H54 (cell line): ENCODE measurements around the gene ITPKC.

Experiments used
- DNase-seq: peaks from one replicate; pipeline ENCODE4 v3.0.0; 2011; ENCODE audit warnings: low spot score, mixed read lengths; ENCODE audit not compliant: insufficient read length
- FAIRE-seq: peaks from 3 replicates; lab custom pipeline; 2011; peaks lifted over from hg19 to GRCh38; lab: Jason Lieb, UNC
- POLR2A ChIP-seq: IDR thresholded peaks from 2 replicates; pipeline ENCODE4 v1.6.1; 2011; ENCODE audit warnings: low read depth, mild to moderate bottlenecking, low read length

The ITPKC gene

DNA sequence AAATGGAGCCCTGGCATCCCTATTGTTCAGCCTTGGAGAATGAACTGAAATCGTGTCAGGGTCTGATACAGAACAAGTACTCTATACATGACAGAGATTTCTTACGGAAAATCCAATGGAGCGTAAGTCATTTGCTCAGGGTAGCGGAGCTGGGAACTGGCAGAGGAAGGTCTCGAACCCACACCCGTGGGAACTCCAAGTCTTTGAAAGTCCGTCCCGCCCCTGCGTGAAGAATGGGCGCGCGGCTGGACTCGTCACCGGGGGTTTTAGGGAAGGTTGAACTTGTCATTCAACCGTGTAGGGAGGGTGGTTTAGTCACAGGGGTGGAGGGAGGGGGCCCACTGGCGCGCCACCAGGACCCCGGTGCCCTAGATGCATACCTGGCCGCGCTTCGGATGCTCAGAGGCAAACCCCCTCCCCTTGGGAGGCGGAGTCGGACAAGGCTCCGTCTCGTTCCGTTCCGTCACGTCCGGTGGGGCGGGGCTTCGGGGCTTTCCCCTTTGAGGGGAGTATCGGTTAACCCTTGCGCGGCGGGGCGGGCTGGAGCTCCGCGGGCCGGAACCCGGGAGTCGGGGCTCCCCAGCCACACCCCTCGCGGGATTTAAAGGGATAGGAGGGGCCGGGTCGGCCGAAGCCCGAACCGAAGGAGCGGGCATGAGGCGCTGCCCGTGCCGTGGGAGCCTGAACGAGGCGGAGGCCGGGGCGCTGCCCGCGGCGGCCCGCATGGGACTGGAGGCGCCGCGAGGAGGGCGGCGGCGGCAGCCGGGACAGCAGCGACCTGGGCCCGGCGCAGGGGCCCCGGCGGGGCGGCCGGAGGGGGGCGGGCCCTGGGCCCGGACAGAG is at the start of gene ITPKC, which contains the start of gene COQ8B:
ITPKC (plus strand) TSS at position 631 of the 843 bp plus-strand sequence; CDS start at position 655, 24 bp downstream.
COQ8B (minus strand) TSS at position 405 of the 843 bp plus-strand sequence. CDS start 2,254 bp downstream, outside the sequence.
- peak; percentile 93 for DNase-seq
- TF ChIP-seq POLR2A: peak; percentile 61
- no peak for FAIRE-seq

- DNase-seq (no peak), FAIRE-seq (no peak)
- no peak for TF ChIP-seq POLR2A
Measured at GRCh38 chr19:40667602-40668001, 49.3 kb upstream of the ITPKC start.

GRCh38 chr19:40668991-40669614 is 47.8 kb upstream of the ITPKC start:
- no peak for TF ChIP-seq POLR2A
- DNase-seq (no peak), FAIRE-seq (no peak)

GRCh38 chr19:40671404-40671803 is 45.5 kb upstream of the ITPKC start:
- DNase-seq (no peak), FAIRE-seq (no peak)
- no peak for TF ChIP-seq POLR2A

DNA sequence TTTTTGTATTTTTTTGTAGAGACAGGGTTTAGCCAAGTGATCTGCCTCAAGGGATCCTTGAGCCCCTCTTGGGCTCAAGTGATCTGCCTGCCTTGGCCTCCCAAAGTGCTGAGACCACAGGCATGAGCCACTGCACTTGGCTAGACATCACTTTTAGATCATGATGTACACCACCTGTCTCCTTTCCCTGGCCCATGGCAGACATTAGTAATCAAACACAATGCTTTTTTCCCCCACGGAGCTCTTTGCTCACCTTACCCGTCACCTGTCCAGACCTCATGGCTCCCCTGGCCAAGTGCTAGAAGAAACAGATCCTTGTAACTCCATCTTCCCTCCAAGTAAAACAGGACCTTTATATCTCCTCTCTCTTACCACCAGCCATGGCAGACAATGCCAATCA is 44.9 kb upstream of the ITPKC start:
- FAIRE-seq (no peak), DNase-seq (no peak)
- no peak for TF ChIP-seq POLR2A

GRCh38 chr19:40672573-40673299 is 44.2 kb upstream of the ITPKC start:
- DNase-seq: no peak
- FAIRE-seq: no peak
- TF ChIP-seq POLR2A: no peak

GRCh38 chr19:40673397-40673796 is 43.5 kb upstream of the ITPKC start:
- FAIRE-seq (no peak), DNase-seq (no peak)
- TF ChIP-seq POLR2A: no peak

- DNase-seq (no peak), FAIRE-seq (no peak)
- TF ChIP-seq POLR2A: no peak
Measured at GRCh38 chr19:40674291-40674690, 42.6 kb upstream of the ITPKC start.

GRCh38 chr19:40677156-40677555 is 39.8 kb upstream of the ITPKC start:
- DNase-seq (no peak), FAIRE-seq (no peak)
- no peak for TF ChIP-seq POLR2A

- TF ChIP-seq POLR2A: no peak
- FAIRE-seq: no peak
- no peak for DNase-seq
Measured at GRCh38 chr19:40681039-40681438, 35.9 kb upstream of the ITPKC start.

- FAIRE-seq: no peak
- TF ChIP-seq POLR2A: no peak
Measured at GRCh38 chr19:40682431-40682964, 34.4 kb upstream of the ITPKC start.

DNA sequence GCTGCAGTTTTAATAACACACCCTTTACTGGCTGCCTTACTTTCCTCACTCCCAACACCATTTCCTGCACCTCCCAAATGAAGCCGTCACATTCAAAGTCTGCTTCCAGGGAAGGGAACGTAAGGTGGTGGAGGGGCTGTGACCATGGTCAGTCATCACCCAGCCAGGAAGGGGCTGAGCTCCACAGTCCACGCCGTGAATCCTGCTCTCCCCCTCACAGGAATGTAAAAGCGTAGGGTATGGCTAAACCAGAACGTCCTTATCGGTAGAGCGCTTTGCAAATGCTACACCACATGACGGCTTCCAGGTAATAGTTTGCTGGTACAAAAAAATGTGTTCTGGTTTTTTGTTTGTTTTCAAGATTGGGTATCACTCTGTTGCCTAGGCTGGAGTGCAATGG is 33.5 kb upstream of the ITPKC start:
- no peak for TF ChIP-seq POLR2A
- DNase-seq: no peak
- no peak for FAIRE-seq

More at GRCh38 chr19:40682431-40682964, 34.4 kb upstream of the ITPKC start:
- DNase-seq: no peak

DNA sequence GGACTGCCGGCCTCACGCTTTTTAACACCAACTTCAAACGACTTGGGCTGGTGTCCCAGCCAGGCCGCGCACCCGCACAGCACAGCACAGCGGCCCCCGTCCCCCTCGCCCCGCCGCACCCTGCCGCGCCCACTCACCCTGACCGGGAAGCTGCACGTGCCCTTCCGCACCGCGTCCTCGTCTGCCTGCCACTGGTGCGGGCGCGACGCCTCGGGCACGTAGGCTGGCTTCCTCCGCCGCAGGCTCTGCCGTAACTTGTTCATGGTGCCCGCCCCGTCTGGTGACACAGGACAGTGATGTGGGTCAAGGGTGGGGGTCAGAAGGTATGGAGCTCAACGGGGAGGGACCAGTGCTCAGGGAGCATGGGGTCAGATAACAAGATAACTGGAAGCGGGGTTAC is 32.6 kb upstream of the ITPKC start:
- no peak for TF ChIP-seq POLR2A
- no peak for DNase-seq
- no peak for FAIRE-seq
